Right lobe of liver (tissue), 6 donors: ENCODE data around the gene XRCC6. TPM values are rescaled to one million over a fixed set of nuclear protein-coding genes. Genes with fewer than 3 reads are reported as not detected.
A peak's percentile ranks its signal among the peaks of the same experiment; 100 is the strongest.

Experiments used
- ATAC-seq, 4 donors: fragments of 200-7000 bp; cut with Tn5 transposase; one replicate each; pipeline ENCODE4 v1.9.1; 2020; ENCODE audit warnings: mild to moderate bottlenecking in 4 of 4, moderate library complexity in 4 of 4
- DNase-seq, 3 donors: peaks; one replicate each; pipeline ENCODE4 v3.0.0-alpha.2; 2020
- H3K27ac ChIP-seq, 3 donors: fragments of 200-600 bp; one replicate each; pipeline ENCODE4 v1.8.0; 2022
- H3K27me3 ChIP-seq, 2 donors: fragments of 200-600 bp; one replicate each; pipeline ENCODE4 v1.8.0; 2022
- H3K36me3 ChIP-seq, 4 donors: fragments of 200-600 bp; sonication (generic) in 1 of 4; one replicate each; pipeline versions ENCODE4 v1.5.1 to v1.8.0; 2017 to 2022; ENCODE audit warnings: control low read depth in 1 of 4
- H3K4me1 ChIP-seq, 4 donors: fragments of 200-600 bp; sonication (generic) in 1 of 4; one replicate each; pipeline versions ENCODE4 v1.5.1 to v1.8.0; 2017 to 2022; ENCODE audit warnings: control low read depth in 1 of 4
- H3K4me3 ChIP-seq, 3 donors: fragments of 200-600 bp; one replicate each; pipeline ENCODE4 v1.8.0; 2022
- H3K9me3 ChIP-seq, 4 donors: fragments of 200-600 bp; sonication (generic) in 1 of 4; one replicate each; pipeline versions ENCODE4 v1.5.1 to v1.8.0; 2017 to 2022; ENCODE audit warnings: control low read depth in 1 of 4
- CTCF ChIP-seq, 4 donors: fragments of 200-600 bp in 3 of 4; fragments of 450-650 bp in 1 of 4; IDR thresholded peaks; one replicate each; pipeline versions ENCODE4 v1.5.1 to v1.8.0; 2016 to 2022; ENCODE audit warnings: antibody characterized with exemption in 4 of 4, mild to moderate bottlenecking in 2 of 4
- POLR2A ChIP-seq: fragments of 450-650 bp; IDR thresholded peaks from one replicate; pipeline ENCODE4 v1.6.1; 2017; ENCODE audit warnings: antibody characterized with exemption, mild to moderate bottlenecking
- WGBS: methylation state at CpG from one replicate; pipeline ENCODE4 v1.1.6; 2018; ENCODE audit warnings: low coverage, low lambda C conversion rate; ENCODE audit not compliant: insufficient coverage; ENCODE audit errors: missing lambda C conversion rate; 5-methylcytosine and 5-hydroxymethylcytosine counted together
- intact Hi-C, 2 donors: fragments of 100-400 bp; cut with DNase I; formaldehyde crosslinking; loops; one replicate each; pipeline versions ENCODE4 v1.11.2 to v1.14.1; 2022
- total RNA-seq, 6 experiments: library from RNA; depleted of rRNA in 2 of 6; stranded (reverse); fragments of >200 nt in 2 of 6; fragmentation: NEBNext Ultra II Directional in 3 of 6; extraction: Animal tissue kit (Norgen Biotek cat#: 25700) in 3 of 6; gene quantifications; one replicate each; pipeline versions ENCODE4 v1.1.0 to v1.2.4, GENCODE V29; 2016 to 2023
- donor health status: DM: no; HTN: yes; CAD: no.
- donor health status: DM: no; HTN: no; CAD: no.
- donor health status: DM: no; HTN: no; CAD: no.
- donor health status: DM: no; HTN: yes; CAD: no.
- donor health status: DM: no; HTN: yes; CAD: no.

The XRCC6 gene
- total RNA-seq, 6 experiments from 2014 or later = 71.0 to 122 (median 91.1) TPM

- peak; percentile 89 to 92 (median 90) for DNase-seq
- Histone ChIP-seq H3K9me3 (no peaks in the 10 kb centered on the region), H3K27ac (peak overlapping the region in 1 of 3 donors; percentile 28), H3K4me3 (peak overlapping the region in 2 of 3 donors; percentile 20 to 21), H3K36me3 (peaks cover 0 to 8% (median 0%) of the 10 kb centered on the region in 4 donors), H3K4me1 (peaks cover 0 to 6% (median 0%) of the 10 kb centered on the region in 4 donors), H3K27me3 (no peaks in the 10 kb centered on the region)
- TF ChIP-seq CTCF (IDR thresholded peaks at IDR 0.05) = peak; percentile 88 to 99 (median 98)
- TF ChIP-seq POLR2A = no peak
- WGBS = 0% methylated on average over 1 of the region's 12 CpGs
- intact Hi-C loops = loop anchor here in 1 of 2 donors (5.0 kb wide), 1 partner anchor 235 kb away; no protein-coding TSS in a partner anchor
- ATAC-seq = peak; percentile 85 to 91 (median 88)
Observed at GRCh38 chr22:41697126-41697775, 76.2 kb downstream of the XRCC6 start.

- intact Hi-C loops = loop anchor here in 1 of 2 donors (5.0 kb wide), 1 partner anchor 233 kb away; no protein-coding TSS in a partner anchor
- peak within 1 kb of the TSS in 1 of 3 donors; percentile 20 for H3K4me3 ChIP-seq
- no peak for TF ChIP-seq CTCF (IDR thresholded peaks at IDR 0.05)
- no peak for TF ChIP-seq POLR2A
- no peaks in the 10 kb centered on the region for H3K27me3 ChIP-seq
- H3K36me3 ChIP-seq = no peaks in the 10 kb centered on the region
- DNase-seq (peak; percentile 87 to 89 (median 88)), ATAC-seq (peak; percentile 62 to 77 (median 72))
- H3K9me3 ChIP-seq = no peaks in the 10 kb centered on the region
- WGBS = 3% methylated on average over 7 of the region's 69 CpGs
- peaks cover 0 to 6% (median 0%) of the 10 kb centered on the region in 4 donors for H3K4me1 ChIP-seq
- no peak within 1 kb of the TSS for H3K27ac ChIP-seq
Observed at GRCh38 chr22:41699264-41700107, 78.4 kb downstream of the XRCC6 start, which contains the start of gene MEI1. Gene MEI1 (plus strand): TSS chr22:41699503. CDS start chr22:41699539, 36 bp downstream.

GRCh38 chr22:41700108-41700364, 78.9 kb downstream of the XRCC6 start:
- intact Hi-C loops = no loop called here
- no peaks in the 10 kb centered on the region for H3K36me3 ChIP-seq
- H3K27me3 ChIP-seq = no peaks in the 10 kb centered on the region
- no peaks in the 10 kb centered on the region for H3K9me3 ChIP-seq
- DNase-seq = no peak
- WGBS = 96% methylated on average over 10 of the region's 16 CpGs
- TF ChIP-seq POLR2A = no peak
- no peak for TF ChIP-seq CTCF (IDR thresholded peaks at IDR 0.05)
- no peak for ATAC-seq
- H3K27ac ChIP-seq = no peak overlapping the region
- H3K4me3 ChIP-seq = no peak overlapping the region
- H3K4me1 ChIP-seq = peaks cover 0 to 6% (median 0%) of the 10 kb centered on the region in 4 donors

GRCh38 chr22:41702763-41703162, 81.7 kb downstream of the XRCC6 start:
- 95% methylated on average over 9 of the region's 9 CpGs for WGBS
- TF ChIP-seq POLR2A (no peak), CTCF (IDR thresholded peaks at IDR 0.05) (no peak)
- no peaks in the 10 kb centered on the region for H3K9me3 ChIP-seq
- no peaks in the 10 kb centered on the region for H3K36me3 ChIP-seq
- no peak overlapping the region for H3K27ac ChIP-seq
- peaks cover 0 to 6% (median 0%) of the 10 kb centered on the region in 4 donors for H3K4me1 ChIP-seq
- no peak overlapping the region for H3K4me3 ChIP-seq
- intact Hi-C loops = no loop called here
- H3K27me3 ChIP-seq = no peaks in the 10 kb centered on the region
- ATAC-seq = no peak
- no peak for DNase-seq
